DOHH2 (cell line): ENCODE measurements around the gene PTER.

Source experiments
- H3F3A ChIP-seq: fragments of 200-600 bp; sonication (generic), shearing (Covaris generic); 2 replicates; pipeline ENCODE4 v1.6.0; 2016; ENCODE audit warnings: antibody characterized with exemption, mild to moderate bottlenecking; ENCODE audit not compliant: control insufficient read depth, insufficient read depth
- H3K27ac ChIP-seq: fragments of 200-600 bp; sonication (generic); 2 replicates; pipeline ENCODE4 v1.5.1; 2014; ENCODE audit warnings: low read depth, mild to moderate bottlenecking, low read length, moderate library complexity
- H3K27me3 ChIP-seq: fragments of 200-600 bp; sonication (generic); 2 replicates; pipeline ENCODE4 v1.6.1; 2014; ENCODE audit warnings: mild to moderate bottlenecking, low read length, mixed read lengths; ENCODE audit not compliant: control insufficient read depth
- H3K36me3 ChIP-seq: fragments of 200-600 bp; sonication (generic); 2 replicates; pipeline ENCODE4 v1.6.1; 2014; ENCODE audit warnings: mild to moderate bottlenecking, low read length, moderate library complexity, mixed read lengths; ENCODE audit not compliant: control insufficient read depth
- H3K4me1 ChIP-seq: fragments of 200-600 bp; sonication (generic); 2 replicates; pipeline ENCODE4 v1.6.1; 2014; ENCODE audit warnings: mild to moderate bottlenecking, low read length, mixed read lengths; ENCODE audit not compliant: control insufficient read depth
- H3K4me2 ChIP-seq: fragments of 200-600 bp; sonication (generic); 2 replicates; pipeline ENCODE4 v1.6.0; 2014; ENCODE audit warnings: mild to moderate bottlenecking, low read length, moderate library complexity
- H3K4me3 ChIP-seq: fragments of 200-600 bp; sonication (generic); 2 replicates; pipeline ENCODE4 v1.5.1; 2014; ENCODE audit warnings: mild to moderate bottlenecking, low read length, mixed read lengths
- H3K79me2 ChIP-seq: fragments of 200-600 bp; sonication (generic); 2 replicates; pipeline ENCODE4 v1.6.1; 2014; ENCODE audit warnings: mild to moderate bottlenecking, low read length, mixed read lengths; ENCODE audit not compliant: control insufficient read depth
- H3K9me2 ChIP-seq: fragments of 200-600 bp; sonication (generic); replicated peaks from 2 replicates; pipeline ENCODE4 v1.6.1; 2014; ENCODE audit warnings: mild to moderate bottlenecking, low read length, mixed read lengths; ENCODE audit not compliant: control insufficient read depth
- H3K9me3 ChIP-seq: fragments of 200-600 bp; sonication (generic); 2 replicates; pipeline ENCODE4 v1.6.1; 2014; ENCODE audit warnings: antibody characterized with exemption, low read length, mixed read lengths; ENCODE audit not compliant: control insufficient read depth, insufficient read depth
- H4K20me1 ChIP-seq: fragments of 200-600 bp; sonication (generic); 2 replicates; pipeline ENCODE4 v1.6.0; 2014; ENCODE audit warnings: low read depth, mild to moderate bottlenecking, antibody characterized with exemption, low read length, moderate library complexity; ENCODE audit not compliant: control insufficient read depth, insufficient read depth
- EZH2phosphoT487 ChIP-seq: fragments of 200-600 bp; sonication (generic); IDR thresholded peaks from 2 replicates; pipeline ENCODE4 v1.6.1; 2017; ENCODE audit warnings: borderline replicate concordance, mild to moderate bottlenecking, antibody characterized with exemption, low read length, moderate library complexity, mixed read lengths
- TF ChIP-seq, protein P1 (sequence below): fragments of 200-600 bp; sonication (generic); IDR thresholded peaks from one replicate; pipeline ENCODE4 v1.5.1; 2014; ENCODE audit warnings: antibody characterized with exemption, mild to moderate bottlenecking, low read depth, low read length; ENCODE audit not compliant: poor library complexity, severe bottlenecking

PTER gene

DNA sequence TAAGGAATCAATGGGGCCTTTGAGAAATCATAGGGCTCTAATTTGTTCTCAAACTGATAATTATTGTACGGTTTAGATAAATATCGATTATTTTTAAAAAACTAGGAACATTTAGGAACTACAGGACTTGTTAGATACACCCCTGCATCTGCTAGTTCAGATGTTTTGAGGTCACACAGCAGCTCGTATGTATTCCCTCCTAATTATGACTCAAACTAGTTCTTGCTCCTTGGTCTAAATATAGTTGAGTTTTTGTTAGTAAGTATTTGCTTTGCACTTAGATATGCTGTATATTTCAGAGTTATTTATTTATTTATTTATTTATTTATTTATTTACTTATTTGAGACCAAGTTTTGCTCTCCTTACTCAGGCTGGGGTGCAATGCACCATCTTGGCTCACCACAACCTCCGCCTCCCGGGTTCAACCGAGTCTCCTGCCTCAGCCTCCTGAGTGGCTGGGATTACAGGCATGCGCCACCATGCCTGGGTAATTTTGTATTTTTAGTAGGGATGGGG is 22.7 kb downstream of the PTER start:
- Histone ChIP-seq H3F3A (no peaks in the 10 kb centered on the region), H3K4me3 (no peak overlapping the region), H3K4me2 (no peak overlapping the region), H3K36me3 (peaks cover 10% of the 10 kb centered on the region), H3K4me1 (no peaks in the 10 kb centered on the region), H3K9me3 (no peaks in the 10 kb centered on the region), H3K9me2 (no peaks in the 10 kb centered on the region), H3K27me3 (no peaks in the 10 kb centered on the region), H4K20me1 (no peaks in the 10 kb centered on the region; the same call in 1 of the 2 replicates), H3K79me2 (peaks cover 24% of the 10 kb centered on the region), H3K27ac (no peak overlapping the region)
- TF ChIP-seq, protein P1, sequence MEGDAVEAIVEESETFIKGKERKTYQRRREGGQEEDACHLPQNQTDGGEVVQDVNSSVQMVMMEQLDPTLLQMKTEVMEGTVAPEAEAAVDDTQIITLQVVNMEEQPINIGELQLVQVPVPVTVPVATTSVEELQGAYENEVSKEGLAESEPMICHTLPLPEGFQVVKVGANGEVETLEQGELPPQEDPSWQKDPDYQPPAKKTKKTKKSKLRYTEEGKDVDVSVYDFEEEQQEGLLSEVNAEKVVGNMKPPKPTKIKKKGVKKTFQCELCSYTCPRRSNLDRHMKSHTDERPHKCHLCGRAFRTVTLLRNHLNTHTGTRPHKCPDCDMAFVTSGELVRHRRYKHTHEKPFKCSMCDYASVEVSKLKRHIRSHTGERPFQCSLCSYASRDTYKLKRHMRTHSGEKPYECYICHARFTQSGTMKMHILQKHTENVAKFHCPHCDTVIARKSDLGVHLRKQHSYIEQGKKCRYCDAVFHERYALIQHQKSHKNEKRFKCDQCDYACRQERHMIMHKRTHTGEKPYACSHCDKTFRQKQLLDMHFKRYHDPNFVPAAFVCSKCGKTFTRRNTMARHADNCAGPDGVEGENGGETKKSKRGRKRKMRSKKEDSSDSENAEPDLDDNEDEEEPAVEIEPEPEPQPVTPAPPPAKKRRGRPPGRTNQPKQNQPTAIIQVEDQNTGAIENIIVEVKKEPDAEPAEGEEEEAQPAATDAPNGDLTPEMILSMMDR = no peak
- no peak for TF ChIP-seq EZH2phosphoT487

DNA sequence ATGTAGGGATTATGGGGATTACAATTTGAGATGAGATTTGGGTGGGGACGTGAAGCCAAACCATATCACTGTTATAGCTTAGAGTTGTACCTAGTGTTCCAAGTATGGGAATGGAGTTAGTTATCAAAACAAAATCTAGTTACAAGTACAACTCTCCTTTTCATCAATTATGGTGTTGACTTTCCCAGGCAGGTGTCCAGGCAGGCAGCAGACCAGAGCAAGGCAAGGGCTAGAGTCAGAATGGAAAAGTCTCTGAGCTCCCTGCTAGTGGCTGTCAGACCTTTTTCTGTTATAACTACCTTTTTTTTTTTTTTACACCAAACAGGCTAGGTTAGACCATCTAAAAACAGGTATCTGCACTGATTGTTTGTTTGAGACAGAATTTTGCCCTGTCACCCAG is 29.2 kb downstream of the PTER start:
- TF ChIP-seq, protein P1 = no peak
- no peak for TF ChIP-seq EZH2phosphoT487
- Histone ChIP-seq H3K27me3 (no peaks in the 10 kb centered on the region), H3K4me1 (no peaks in the 10 kb centered on the region; the same call in 1 of the 2 replicates), H3F3A (no peaks in the 10 kb centered on the region), H3K4me3 (no peak overlapping the region), H3K27ac (no peak overlapping the region), H3K4me2 (no peak overlapping the region), H3K9me2 (no peaks in the 10 kb centered on the region), H4K20me1 (no peaks in the 10 kb centered on the region), H3K79me2 (peaks cover 10% of the 10 kb centered on the region), H3K9me3 (no peaks in the 10 kb centered on the region), H3K36me3 (peaks cover 10% of the 10 kb centered on the region; the same call in 1 of the 2 replicates)

DNA sequence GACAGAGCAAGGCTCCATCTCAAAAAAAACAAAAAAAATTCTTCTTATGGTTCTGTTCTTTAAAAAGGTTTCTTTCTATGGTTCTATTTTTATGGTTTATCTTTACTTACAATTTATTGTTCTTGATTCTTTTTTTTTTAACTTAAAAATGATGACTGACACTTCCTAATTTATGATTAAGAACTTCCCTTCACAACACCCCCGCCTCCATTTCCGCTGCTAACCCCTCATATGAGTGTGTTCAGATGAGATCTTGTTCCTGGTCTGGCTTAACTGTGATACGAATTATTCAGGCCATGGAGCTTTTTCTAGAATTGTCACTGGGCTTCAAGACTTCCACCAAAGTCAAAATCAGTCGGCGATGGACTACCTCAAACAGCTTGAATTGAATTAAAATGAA is 33.9 kb downstream of the PTER start:
- Histone ChIP-seq H3K4me3 (no peak overlapping the region), H3K4me2 (no peak overlapping the region), H3K9me3 (no peaks in the 10 kb centered on the region), H3K27me3 (no peaks in the 10 kb centered on the region), H3K27ac (no peak overlapping the region), H3F3A (no peaks in the 10 kb centered on the region), H4K20me1 (no peaks in the 10 kb centered on the region), H3K4me1 (no peaks in the 10 kb centered on the region; the same call in 1 of the 2 replicates), H3K36me3 (peaks cover 5% of the 10 kb centered on the region; the same call in 1 of the 2 replicates), H3K9me2 (no peaks in the 10 kb centered on the region), H3K79me2 (peaks cover 6% of the 10 kb centered on the region; the same call in 1 of the 2 replicates)
- TF ChIP-seq, protein P1 = no peak
- no peak for TF ChIP-seq EZH2phosphoT487
